RWPE2 (cell line): Measurements from ENCODE around the gene SUN2.

Source experiments
- ATAC-seq: fragments of 200-7000 bp; cut with Tn5 transposase; 3 replicates; pipeline ENCODE4 v1.9.1; 2021; ENCODE audit warnings: low read depth
- DNase-seq: peaks from one replicate; pipeline ENCODE4 v3.0.0-alpha.2; 2020; ENCODE audit warnings: low spot score
- H3K27ac ChIP-seq: fragments of 450-650 bp; 2 replicates; pipeline ENCODE4 v1.5.1; 2017; ENCODE audit warnings: mild to moderate bottlenecking; ENCODE audit not compliant: poor library complexity, severe bottlenecking
- H3K27me3 ChIP-seq: fragments of 250-450 bp; sonication (Bioruptor Pico); 2 replicates; pipeline ENCODE4 v1.5.1; 2021; ENCODE audit warnings: mild to moderate bottlenecking, moderate library complexity; ENCODE audit not compliant: insufficient read depth, poor library complexity, severe bottlenecking
- H3K36me3 ChIP-seq: fragments of 250-450 bp; sonication (Bioruptor Pico); 2 replicates; pipeline ENCODE4 v1.5.1; 2020; ENCODE audit warnings: low read depth, mild to moderate bottlenecking, moderate library complexity
- H3K4me1 ChIP-seq: fragments of 250-450 bp; sonication (Bioruptor Pico); 2 replicates; pipeline ENCODE4 v1.5.1; 2021; ENCODE audit warnings: mild to moderate bottlenecking, moderate library complexity; ENCODE audit not compliant: insufficient read depth, poor library complexity, severe bottlenecking
- H3K4me3 ChIP-seq: fragments of 250-450 bp; sonication (Bioruptor Pico); 2 replicates; pipeline ENCODE4 v1.5.1; 2021; ENCODE audit warnings: mild to moderate bottlenecking, moderate library complexity; ENCODE audit not compliant: severe bottlenecking
- H3K9me3 ChIP-seq: fragments of 250-450 bp; sonication (Bioruptor Pico); 2 replicates; pipeline ENCODE4 v1.5.1; 2021; ENCODE audit warnings: mild to moderate bottlenecking, moderate library complexity; ENCODE audit not compliant: severe bottlenecking
- TF ChIP-seq, protein P1 (sequence below): fragments of 450-650 bp; IDR thresholded peaks from one replicate; pipeline ENCODE4 v1.5.1; 2017; ENCODE audit warnings: mild to moderate bottlenecking, moderate library complexity; ENCODE audit not compliant: poor library complexity, severe bottlenecking

Gene SUN2

DNA sequence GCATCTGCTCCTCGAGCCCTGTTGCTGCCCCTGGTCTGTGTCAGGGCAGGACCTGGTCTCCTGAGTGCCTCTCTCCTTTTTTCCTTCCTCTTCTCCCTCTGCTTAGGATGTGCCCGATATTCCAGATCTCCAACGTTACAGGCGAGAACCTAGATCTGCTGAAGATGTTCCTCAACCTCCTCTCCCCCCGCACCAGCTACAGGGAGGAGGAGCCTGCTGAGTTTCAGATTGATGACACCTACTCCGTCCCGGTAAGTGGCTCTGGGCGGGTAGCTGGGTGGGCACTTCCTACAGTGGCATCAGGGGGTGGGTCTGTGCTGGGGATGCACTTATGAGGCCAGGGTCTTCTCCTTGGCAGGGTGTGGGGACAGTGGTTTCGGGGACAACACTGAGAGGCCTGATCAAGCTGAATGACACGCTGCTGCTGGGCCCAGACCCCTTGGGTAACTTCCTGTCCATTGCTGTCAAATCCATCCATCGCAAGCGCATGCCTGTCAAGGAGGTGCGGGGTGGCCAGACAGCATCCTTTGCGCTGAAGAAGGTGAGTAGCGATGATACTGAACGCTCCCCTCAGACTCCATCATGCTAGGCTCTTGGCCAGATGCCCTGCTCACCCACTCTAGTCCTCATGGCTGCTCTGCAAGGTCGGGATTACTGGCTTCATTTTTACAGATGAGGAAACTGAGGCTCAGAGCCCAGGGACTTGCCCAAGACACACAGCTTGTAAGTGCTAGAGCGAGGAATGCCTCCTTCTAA lies 29.7 kb downstream of the SUN2 start:
- Histone ChIP-seq H3K4me1 (no peaks in the 10 kb centered on the region), H3K36me3 (peaks cover 97% of the 10 kb centered on the region), H3K4me3 (no peak overlapping the region), H3K27ac (no peak overlapping the region), H3K9me3 (no peaks in the 10 kb centered on the region), H3K27me3 (no peaks in the 10 kb centered on the region)
- TF ChIP-seq, protein P1, sequence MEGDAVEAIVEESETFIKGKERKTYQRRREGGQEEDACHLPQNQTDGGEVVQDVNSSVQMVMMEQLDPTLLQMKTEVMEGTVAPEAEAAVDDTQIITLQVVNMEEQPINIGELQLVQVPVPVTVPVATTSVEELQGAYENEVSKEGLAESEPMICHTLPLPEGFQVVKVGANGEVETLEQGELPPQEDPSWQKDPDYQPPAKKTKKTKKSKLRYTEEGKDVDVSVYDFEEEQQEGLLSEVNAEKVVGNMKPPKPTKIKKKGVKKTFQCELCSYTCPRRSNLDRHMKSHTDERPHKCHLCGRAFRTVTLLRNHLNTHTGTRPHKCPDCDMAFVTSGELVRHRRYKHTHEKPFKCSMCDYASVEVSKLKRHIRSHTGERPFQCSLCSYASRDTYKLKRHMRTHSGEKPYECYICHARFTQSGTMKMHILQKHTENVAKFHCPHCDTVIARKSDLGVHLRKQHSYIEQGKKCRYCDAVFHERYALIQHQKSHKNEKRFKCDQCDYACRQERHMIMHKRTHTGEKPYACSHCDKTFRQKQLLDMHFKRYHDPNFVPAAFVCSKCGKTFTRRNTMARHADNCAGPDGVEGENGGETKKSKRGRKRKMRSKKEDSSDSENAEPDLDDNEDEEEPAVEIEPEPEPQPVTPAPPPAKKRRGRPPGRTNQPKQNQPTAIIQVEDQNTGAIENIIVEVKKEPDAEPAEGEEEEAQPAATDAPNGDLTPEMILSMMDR: no peak
- DNase-seq (no peak), ATAC-seq (no peak)

DNA sequence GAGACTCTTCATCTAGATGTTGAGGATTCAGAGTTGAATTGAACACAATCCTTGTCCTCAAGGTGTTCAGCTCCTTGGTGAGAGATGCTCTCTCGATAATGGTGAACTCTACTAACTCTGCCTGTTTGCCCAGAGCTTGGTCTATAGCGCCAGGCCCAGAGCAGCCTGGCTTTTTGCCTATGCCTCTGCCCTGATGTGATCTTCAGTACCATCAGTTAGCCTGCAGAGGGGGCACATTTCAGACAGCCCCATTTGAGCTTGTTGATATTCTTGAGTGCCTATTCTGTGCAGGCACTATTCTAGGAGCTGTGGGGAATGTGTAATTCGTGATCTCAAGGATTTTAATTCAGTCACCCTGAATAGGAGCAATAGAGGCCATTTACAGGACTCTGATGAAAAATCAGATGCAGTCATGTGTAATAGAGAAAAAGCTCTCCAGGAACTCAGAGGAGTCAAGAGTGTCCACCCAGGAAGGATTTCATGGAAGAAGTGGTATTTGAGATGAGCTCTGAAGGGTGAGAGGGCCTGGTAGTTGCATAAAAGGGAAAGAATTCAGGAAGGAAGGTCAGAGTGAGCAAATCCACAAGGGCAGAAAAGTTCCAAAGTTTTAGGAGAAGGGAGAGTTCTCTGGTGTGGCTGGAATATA lies 30.7 kb downstream of the SUN2 start:
- H3K9me3 ChIP-seq: no peaks in the 10 kb centered on the region
- DNase-seq (no peak), ATAC-seq (peak; percentile 35; the same call in 1 of the 3 replicates)
- H3K4me1 ChIP-seq: no peaks in the 10 kb centered on the region
- H3K27ac ChIP-seq: no peak overlapping the region
- H3K4me3 ChIP-seq: no peak overlapping the region
- peaks cover 97% of the 10 kb centered on the region for H3K36me3 ChIP-seq
- no peaks in the 10 kb centered on the region for H3K27me3 ChIP-seq
- TF ChIP-seq, protein P1: peak; percentile 47

DNA sequence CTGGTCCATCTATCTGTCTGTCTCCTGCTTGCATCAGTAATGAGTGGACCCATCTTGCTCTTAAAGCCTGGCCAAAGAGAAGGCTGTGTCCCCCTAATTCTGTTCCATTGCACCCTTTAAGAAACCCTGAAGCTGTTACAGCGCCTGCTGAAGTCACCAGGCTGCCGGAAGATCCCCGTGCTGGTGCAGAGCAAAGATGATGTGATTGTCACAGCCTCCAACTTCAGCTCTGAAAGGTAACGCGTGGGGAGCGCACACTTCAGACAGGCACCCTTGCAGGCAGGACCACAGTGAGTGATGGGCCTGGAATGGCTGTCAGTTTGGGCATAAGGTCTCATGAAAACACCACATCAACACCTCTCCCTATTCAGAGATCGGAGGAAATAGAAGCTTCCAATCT lies 31.6 kb downstream of the SUN2 start:
- Histone ChIP-seq H3K27me3 (no peaks in the 10 kb centered on the region), H3K9me3 (no peaks in the 10 kb centered on the region), H3K36me3 (peaks cover 96% of the 10 kb centered on the region), H3K27ac (no peak overlapping the region), H3K4me3 (no peak overlapping the region), H3K4me1 (no peaks in the 10 kb centered on the region)
- no peak for ATAC-seq
- TF ChIP-seq, protein P1: no peak
- no peak for DNase-seq

DNA sequence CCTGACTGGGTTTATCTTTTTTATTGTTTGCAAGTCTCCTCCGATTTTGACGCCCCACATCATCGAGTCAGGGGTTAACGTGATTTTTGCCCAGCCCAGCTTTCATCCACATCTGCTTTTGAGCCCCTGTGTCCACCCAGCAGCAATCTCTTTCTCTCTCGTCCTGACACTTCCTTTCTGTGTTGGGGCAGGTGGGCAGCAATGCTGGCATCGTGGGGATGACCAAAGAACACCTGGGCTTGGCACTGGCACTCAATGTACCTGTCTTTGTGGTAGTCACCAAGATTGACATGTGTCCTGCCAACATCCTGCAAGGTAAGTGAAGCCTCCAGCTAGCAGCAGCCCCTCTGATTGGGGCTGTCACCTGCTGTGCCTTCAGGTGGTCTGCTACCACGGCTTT lies 34.2 kb downstream of the SUN2 start:
- Histone ChIP-seq H3K27ac (no peak overlapping the region), H3K4me3 (no peak overlapping the region), H3K36me3 (peaks cover 89% of the 10 kb centered on the region), H3K4me1 (peaks cover 11% of the 10 kb centered on the region), H3K27me3 (no peaks in the 10 kb centered on the region), H3K9me3 (no peaks in the 10 kb centered on the region)
- DNase-seq: no peak
- TF ChIP-seq, protein P1: no peak
- no peak for ATAC-seq

DNA sequence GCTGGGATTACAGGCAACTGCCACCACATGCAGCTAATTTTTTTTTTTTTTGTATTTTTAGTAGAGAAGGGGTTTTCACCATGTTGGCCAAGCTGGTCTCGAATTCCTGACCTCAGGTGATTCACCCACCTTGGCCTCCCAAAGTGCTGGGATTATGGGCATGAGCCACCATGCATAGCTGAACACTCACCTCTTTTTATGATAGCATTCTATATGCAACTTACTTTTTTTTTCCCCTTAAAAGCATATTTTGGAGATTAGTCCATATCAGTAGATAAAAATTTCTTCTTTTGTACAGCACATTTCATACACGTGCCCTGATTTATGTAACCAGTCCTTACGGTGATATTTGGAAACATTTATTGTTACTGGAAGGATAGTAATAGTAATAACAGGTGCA lies 35.4 kb downstream of the SUN2 start:
- no peak overlapping the region for H3K27ac ChIP-seq
- no peak for ATAC-seq
- TF ChIP-seq, protein P1: no peak

More for the DNA sequence above, 35.4 kb downstream of the SUN2 start:
- Histone ChIP-seq H3K4me3 (no peak overlapping the region), H3K4me1 (peaks cover 11% of the 10 kb centered on the region), H3K27me3 (no peaks in the 10 kb centered on the region), H3K9me3 (no peaks in the 10 kb centered on the region), H3K36me3 (peaks cover 86% of the 10 kb centered on the region)
- DNase-seq: no peak
